H9 (cell line): Measurements from ENCODE around the gene BRSK2. TPM values are rescaled to one million over a fixed set of nuclear protein-coding genes. Genes with fewer than 3 reads are reported as not detected.

Experiments used
- DNase-seq: peaks from one replicate; pipeline ENCODE4 v3.0.0-alpha.2; 2017
- H2AFZ ChIP-seq: one replicate; pipeline ENCODE4 v1.6.1; 2013; ENCODE audit warnings: mild to moderate bottlenecking, low read length, control low read depth, moderate library complexity
- H2AK5ac ChIP-seq: 2 replicates; pipeline ENCODE4 v1.6.1; 2013; ENCODE audit warnings: low read length, control low read depth, mixed read lengths; ENCODE audit not compliant: insufficient read length
- H2BK120ac ChIP-seq: one replicate; pipeline ENCODE4 v1.6.1; 2013; ENCODE audit warnings: low read depth, mild to moderate bottlenecking, low read length, control low read depth, inconsistent platforms; ENCODE audit not compliant: poor library complexity, severe bottlenecking
- H2BK12ac ChIP-seq: 2 replicates; pipeline ENCODE4 v1.6.1; 2013; ENCODE audit warnings: low read length, control low read depth, mixed read lengths, low read depth; ENCODE audit not compliant: insufficient read length
- H2BK15ac ChIP-seq: 2 replicates; pipeline ENCODE4 v1.6.1; 2013; ENCODE audit warnings: low read depth, low read length, control low read depth
- H2BK20ac ChIP-seq: one replicate; pipeline ENCODE4 v1.6.1; 2013; ENCODE audit warnings: low read depth, mild to moderate bottlenecking, low read length, control low read depth, inconsistent platforms; ENCODE audit not compliant: poor library complexity, severe bottlenecking
- H2BK5ac ChIP-seq: 2 replicates; pipeline ENCODE4 v1.6.1; 2013; ENCODE audit warnings: low read length, control low read depth, mixed read lengths; ENCODE audit not compliant: insufficient read length
- H3K14ac ChIP-seq: 2 replicates; pipeline ENCODE4 v1.6.1; 2013; ENCODE audit warnings: low read length, control low read depth; ENCODE audit not compliant: insufficient read depth
- H3K18ac ChIP-seq: 2 replicates; pipeline ENCODE4 v1.6.1; 2013; ENCODE audit warnings: low read depth, mild to moderate bottlenecking, mixed read lengths, low read length, control low read depth; ENCODE audit not compliant: insufficient read length
- H3K23ac ChIP-seq: 2 replicates; pipeline ENCODE4 v1.6.1; 2013; ENCODE audit warnings: low read length, control low read depth, mixed read lengths, low read depth; ENCODE audit not compliant: insufficient read length
- H3K23me2 ChIP-seq: 2 replicates; pipeline ENCODE4 v1.6.1; 2013; ENCODE audit warnings: low read depth, mild to moderate bottlenecking, mixed read lengths, low read length, control low read depth; ENCODE audit not compliant: insufficient read length, poor library complexity, severe bottlenecking
- H3K27ac ChIP-seq: 2 replicates; pipeline ENCODE4 v1.5.1; 2013; ENCODE audit warnings: low read length, control low read depth, mixed read lengths, low read depth; ENCODE audit not compliant: insufficient read length
- H3K27me3 ChIP-seq: 2 replicates; pipeline ENCODE4 v1.6.1; 2013; ENCODE audit warnings: low read length, control low read depth, inconsistent platforms; ENCODE audit not compliant: insufficient read depth
- H3K4ac ChIP-seq: 2 replicates; pipeline ENCODE4 v1.6.1; 2013; ENCODE audit warnings: low read depth, mild to moderate bottlenecking, control low read depth, inconsistent platforms, low read length, moderate library complexity
- H3K4me1 ChIP-seq: 2 replicates; pipeline ENCODE4 v1.6.1; 2013; ENCODE audit warnings: low read length, control low read depth, inconsistent platforms; ENCODE audit not compliant: insufficient read depth
- H3K4me2 ChIP-seq: 2 replicates; pipeline ENCODE4 v1.6.1; 2013; ENCODE audit warnings: low read length, control low read depth, mixed read lengths; ENCODE audit not compliant: insufficient read length, insufficient read depth
- H3K56ac ChIP-seq: 2 replicates; pipeline ENCODE4 v1.6.1; 2013; ENCODE audit warnings: low read depth, mild to moderate bottlenecking, mixed read lengths, low read length, control low read depth; ENCODE audit not compliant: insufficient read length
- H3K79me1 ChIP-seq: 2 replicates; pipeline ENCODE4 v1.6.1; 2013; ENCODE audit warnings: low read depth, mild to moderate bottlenecking, moderate library complexity, low read length, control low read depth, inconsistent platforms; ENCODE audit not compliant: insufficient read depth, poor library complexity, severe bottlenecking
- H3K79me2 ChIP-seq: 2 replicates; pipeline ENCODE4 v1.6.1; 2013; ENCODE audit warnings: low read length, control low read depth, inconsistent platforms; ENCODE audit not compliant: insufficient read depth
- H3K9ac ChIP-seq: 2 replicates; pipeline ENCODE4 v1.6.1; 2013; ENCODE audit warnings: low read length, control low read depth, mixed read lengths; ENCODE audit not compliant: insufficient read length; ENCODE audit errors: extremely low read depth
- H3K9me3 ChIP-seq: one replicate; pipeline ENCODE4 v1.6.1; 2013; ENCODE audit warnings: low read depth, low read length, inconsistent platforms; ENCODE audit not compliant: control insufficient read depth
- H3T11ph ChIP-seq: one replicate; pipeline ENCODE4 v1.6.1; 2013; ENCODE audit warnings: mild to moderate bottlenecking, low read length, control low read depth, inconsistent platforms
- H4K20me1 ChIP-seq: one replicate; pipeline ENCODE4 v1.6.1; 2013; ENCODE audit not compliant: control insufficient read depth, insufficient read length, insufficient read depth
- H4K5ac ChIP-seq: 2 replicates; pipeline ENCODE4 v1.6.1; 2013; ENCODE audit warnings: low read depth, mild to moderate bottlenecking, mixed read lengths, low read length, control low read depth; ENCODE audit not compliant: insufficient read length
- H4K8ac ChIP-seq: replicated peaks from 2 replicates; pipeline ENCODE4 v1.6.1; 2013; ENCODE audit warnings: low read length, control low read depth, mixed read lengths, low read depth; ENCODE audit not compliant: insufficient read length
- H4K91ac ChIP-seq: 2 replicates; pipeline ENCODE4 v1.6.1; 2013; ENCODE audit warnings: low read depth, mild to moderate bottlenecking, moderate library complexity, mixed read lengths, low read length, control low read depth; ENCODE audit not compliant: insufficient read length
- H3K27ac Mint-ChIP-seq, 3 experiments: 2 replicates in 2 of 3; 3 replicates in 1 of 3; pipeline ENCODE4 v1.8.0; 2020 to 2021; ENCODE audit warnings: mixed read lengths in 3 of 3, mild to moderate bottlenecking in 1 of 3, moderate library complexity in 1 of 3
- H3K27me3 Mint-ChIP-seq: 2 replicates; pipeline ENCODE4 v1.8.0; 2021; ENCODE audit warnings: low read depth, mild to moderate bottlenecking, moderate library complexity, mixed read lengths
- H3K36me3 Mint-ChIP-seq, 3 experiments: 2 replicates in 2 of 3; 3 replicates in 1 of 3; pipeline ENCODE4 v1.8.0; 2020 to 2021; ENCODE audit warnings: low read depth in 3 of 3, mixed read lengths in 3 of 3; ENCODE audit not compliant: insufficient read depth in 1 of 3
- H3K4me1 Mint-ChIP-seq, 2 experiments: 2 replicates each; pipeline ENCODE4 v1.8.0; 2020; ENCODE audit warnings: mixed read lengths in 2 of 2
- H3K4me3 Mint-ChIP-seq, 2 experiments: 2 replicates in 1 of 2; 3 replicates in 1 of 2; pipeline ENCODE4 v1.8.0; 2020 to 2021; ENCODE audit warnings: mild to moderate bottlenecking in 2 of 2, mixed read lengths in 2 of 2, moderate library complexity in 1 of 2
- H3K9me3 Mint-ChIP-seq, 2 experiments: 2 replicates in 1 of 2; 3 replicates in 1 of 2; pipeline ENCODE4 v1.8.0; 2020; ENCODE audit warnings: mild to moderate bottlenecking in 2 of 2, mixed read lengths in 2 of 2, moderate library complexity in 1 of 2
- CTCF ChIP-seq: fragments of 200-600 bp; sonication (generic); conservative IDR thresholded peaks from 3 replicates; pipeline ENCODE4 v1.8.0; 2021; ENCODE audit warnings: antibody characterized with exemption, mild to moderate bottlenecking
- WGBS: extraction: QIAGEN DNeasy Blood & Tissue Kit; methylation state at CpG from one replicate; pipeline ENCODE4 v1.1.7; 2013; ENCODE audit warnings: missing lambda C conversion rate, low lambda C conversion rate, mixed read lengths; ENCODE audit not compliant: insufficient read length; ENCODE audit errors: extremely low coverage; 5-methylcytosine and 5-hydroxymethylcytosine counted together
- total RNA-seq: library from RNA; stranded (reverse); gene quantifications from 2 replicates; pipeline ENCODE4 v1.2.1, GENCODE V29; 2021

Gene BRSK2
- total RNA-seq, 1 experiment from 2014 or later, result 28.4 TPM

DNA sequence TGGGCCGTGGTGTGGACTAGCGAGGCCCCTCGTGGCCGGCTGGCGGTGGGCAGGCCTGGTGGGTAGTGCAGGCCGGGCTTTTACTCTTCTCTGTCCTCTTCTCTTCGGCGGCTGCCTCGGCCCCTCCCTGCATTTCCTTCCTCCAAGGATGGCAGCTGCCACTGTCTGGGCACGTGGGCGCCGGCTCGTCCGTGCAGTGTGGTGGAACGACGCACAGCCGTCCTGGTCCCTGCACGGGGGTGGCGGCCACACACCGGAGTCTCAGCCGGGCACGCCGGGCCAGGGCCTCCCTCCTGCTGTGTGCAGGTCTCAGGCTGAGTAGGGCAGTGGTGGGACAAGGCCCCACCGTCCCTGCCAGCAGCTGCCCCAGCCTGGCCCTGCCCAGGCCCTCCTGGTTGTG, 59.1 kb downstream of the BRSK2 start:
- H4K8ac ChIP-seq, result no peak overlapping the region
- H3K4ac ChIP-seq, result no peak overlapping the region
- H3K27me3 ChIP-seq, result no peaks in the 10 kb centered on the region
- Mint-ChIP-seq H3K27ac (no peak overlapping the region), H3K4me1 (0 out of 4 replicates have a peak, but pooled peaks cover 0 to 4% of the 10 kb centered on the region in 2 experiments), H3K4me3 (no peak overlapping the region), H3K27me3 (no peaks in the 10 kb centered on the region), H3K9me3 (no peaks in the 10 kb centered on the region), H3K36me3 (peaks cover under 1 to 8% (median 6%) of the 10 kb centered on the region in 3 experiments; a peak in 4 of 7 replicates)
- H3K9me3 ChIP-seq, result no peaks in the 10 kb centered on the region
- no peak overlapping the region for H2BK12ac ChIP-seq
- H3K79me2 ChIP-seq, result no peaks in the 10 kb centered on the region
- H3K18ac ChIP-seq, result no peak overlapping the region
- H3K23ac ChIP-seq, result no peak overlapping the region
- no peak for DNase-seq
- no peak overlapping the region for H3K27ac ChIP-seq
- H4K20me1 ChIP-seq, result peaks cover 4% of the 10 kb centered on the region
- no peaks in the 10 kb centered on the region for H3K79me1 ChIP-seq
- H2AK5ac ChIP-seq, result no peak overlapping the region
- no peak overlapping the region for H2BK20ac ChIP-seq
- no peak for TF ChIP-seq CTCF
- H2AFZ ChIP-seq, result no peak overlapping the region
- H3K23me2 ChIP-seq, result no peaks in the 10 kb centered on the region
- no peak overlapping the region for H3T11ph ChIP-seq
- no peak overlapping the region for H3K14ac ChIP-seq
- H2BK120ac ChIP-seq, result no peak overlapping the region
- H4K5ac ChIP-seq, result no peak overlapping the region
- H3K4me2 ChIP-seq, result no peak overlapping the region
- no peak overlapping the region for H3K56ac ChIP-seq
- no peak overlapping the region for H4K91ac ChIP-seq
- no CpG with 5 or more reads among the region's 24 CpGs for WGBS
- no peaks in the 10 kb centered on the region for H3K4me1 ChIP-seq
- no peak overlapping the region for H2BK15ac ChIP-seq
- H2BK5ac ChIP-seq, result no peak overlapping the region
- no peak overlapping the region for H3K9ac ChIP-seq
